Hepatocyte (in vitro differentiated cells): ENCODE measurements around the gene ALK. TPM values are rescaled to one million over a fixed set of nuclear protein-coding genes. Genes with fewer than 3 reads are reported as not detected.

Source experiments
- DNase-seq: peaks from one replicate; pipeline ENCODE4 v3.0.0-alpha.2; 2016; ENCODE audit warnings: low spot score
- H2AFZ ChIP-seq: fragments of 200-600 bp; sonication (generic); 2 replicates; pipeline ENCODE4 v1.6.0; 2016; ENCODE audit warnings: antibody characterized with exemption, mild to moderate bottlenecking
- H3K27ac ChIP-seq: fragments of 200-600 bp; sonication (generic); 2 replicates; pipeline ENCODE4 v1.5.1; 2016; ENCODE audit warnings: mild to moderate bottlenecking
- H3K27me3 ChIP-seq: fragments of 200-600 bp; sonication (generic); 2 replicates; pipeline ENCODE4 v1.6.1; 2016
- H3K36me3 ChIP-seq: fragments of 200-600 bp; sonication (generic); replicated peaks from 2 replicates; pipeline ENCODE4 v1.5.1; 2016; ENCODE audit warnings: low read depth; ENCODE audit not compliant: insufficient read depth
- H3K4me1 ChIP-seq: fragments of 200-600 bp; sonication (generic); 2 replicates; pipeline ENCODE4 v1.5.1; 2016; ENCODE audit warnings: mild to moderate bottlenecking, moderate library complexity; ENCODE audit not compliant: insufficient read depth
- H3K4me2 ChIP-seq: fragments of 200-600 bp; sonication (generic); 2 replicates; pipeline ENCODE4 v1.6.0; 2016
- H3K4me3 ChIP-seq: fragments of 200-600 bp; sonication (generic); 2 replicates; pipeline ENCODE4 v1.5.1; 2016; ENCODE audit warnings: mild to moderate bottlenecking
- H3K79me2 ChIP-seq: fragments of 200-600 bp; sonication (generic); 2 replicates; pipeline ENCODE4 v1.6.0; 2017; ENCODE audit warnings: mild to moderate bottlenecking
- H3K9me2 ChIP-seq: fragments of 200-600 bp; sonication (generic); replicated peaks from 2 replicates; pipeline ENCODE4 v1.6.0; 2017; ENCODE audit warnings: mild to moderate bottlenecking; ENCODE audit not compliant: insufficient read depth
- H3K9me3 ChIP-seq: fragments of 200-600 bp; sonication (generic); 2 replicates; pipeline ENCODE4 v1.5.1; 2016; ENCODE audit warnings: low read depth, mild to moderate bottlenecking
- H4K20me1 ChIP-seq: fragments of 200-600 bp; sonication (generic); 2 replicates; pipeline ENCODE4 v1.6.0; 2016; ENCODE audit warnings: mild to moderate bottlenecking; ENCODE audit not compliant: insufficient read depth, poor library complexity, severe bottlenecking
- EZH2 ChIP-seq: fragments of 200-600 bp; sonication (generic); IDR thresholded peaks from 2 replicates; pipeline ENCODE4 v1.6.1; 2016; ENCODE audit warnings: antibody characterized with exemption, mild to moderate bottlenecking, borderline replicate concordance
- EZH2phosphoT487 ChIP-seq: fragments of 200-600 bp; sonication (generic); IDR thresholded peaks from one replicate; pipeline ENCODE4 v1.6.1; 2018; ENCODE audit warnings: antibody characterized with exemption, mild to moderate bottlenecking, low read depth, moderate library complexity; ENCODE audit not compliant: unreplicated experiment, severe bottlenecking
- WGBS: methylation state at CpG from one replicate; pipeline ENCODE4 v1.1.6; 2016; ENCODE audit warnings: low lambda C conversion rate; ENCODE audit errors: missing lambda C conversion rate; 5-methylcytosine and 5-hydroxymethylcytosine counted together
- polyA plus RNA-seq: library from polyadenylated mRNA; unstranded; fragments of >200 nt; fragmentation: Nextera tagmentation; extraction: Ambion mirVana; gene quantifications from 2 replicates; pipeline ENCODE4 v1.2.1, GENCODE V29; 2016
- total RNA-seq: library from RNA; depleted of rRNA; stranded (reverse); fragments of >200 nt; gene quantifications from 2 replicates; pipeline ENCODE4 v1.2.3, GENCODE V29; 2014
- TF ChIP-seq, protein P1 (sequence below): fragments of 200-600 bp; sonication (generic); IDR thresholded peaks from 2 replicates; pipeline ENCODE4 v1.5.1; 2016; ENCODE audit warnings: antibody characterized with exemption, mild to moderate bottlenecking; ENCODE audit not compliant: poor library complexity

The ALK gene
- total and polyA plus RNA-seq, 2 experiments from 2014 or later = 0.16 to 0.27 TPM

DNA sequence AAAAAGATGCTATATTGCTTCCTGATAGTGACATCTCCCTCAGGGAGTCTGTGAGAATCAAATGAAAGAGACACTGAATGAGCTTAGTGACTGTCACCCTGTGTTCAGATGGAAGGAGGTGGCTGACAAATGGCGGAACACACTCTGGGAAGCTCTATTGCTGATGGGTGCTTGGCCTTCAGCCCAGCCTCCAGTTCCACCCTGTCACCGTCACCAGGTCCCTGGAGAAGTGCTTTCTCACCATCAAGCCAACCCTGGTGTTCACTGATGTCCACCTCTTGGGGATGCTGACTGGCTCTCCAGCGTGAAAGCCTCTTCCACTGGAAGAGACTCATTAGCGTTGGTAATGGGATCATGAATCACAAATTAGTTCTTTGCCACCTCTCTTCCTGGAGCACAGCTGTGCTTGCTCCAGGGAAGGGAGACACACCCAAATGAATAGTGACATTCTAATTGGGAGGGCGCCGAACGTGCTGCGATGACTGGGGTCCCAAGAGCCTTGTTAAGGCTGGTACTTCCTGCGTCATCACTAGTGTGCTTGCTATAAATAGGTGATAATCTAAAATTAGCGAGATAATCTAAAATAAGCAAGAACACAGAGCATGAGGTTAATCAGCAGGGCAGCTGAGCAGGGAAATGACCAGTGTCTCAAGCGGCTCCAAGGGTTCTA, 652.2 kb downstream of the ALK start:
- Histone ChIP-seq H2AFZ (no peak overlapping the region), H3K4me2 (no peak overlapping the region), H3K9me3 (no peaks in the 10 kb centered on the region), H3K27me3 (no peaks in the 10 kb centered on the region), H3K9me2 (no peaks in the 10 kb centered on the region), H3K36me3 (no peaks in the 10 kb centered on the region), H3K4me3 (no peak overlapping the region), H4K20me1 (no peaks in the 10 kb centered on the region), H3K4me1 (peaks cover 20% of the 10 kb centered on the region), H3K27ac (no peak overlapping the region), H3K79me2 (no peaks in the 10 kb centered on the region)
- WGBS = 91% methylated on average over 11 of the region's 11 CpGs
- TF ChIP-seq EZH2 = no peak
- DNase-seq = no peak

GRCh38 chr2:29267720-29268119, 653.7 kb downstream of the ALK start:
- Histone ChIP-seq H2AFZ (no peak overlapping the region), H3K4me2 (no peak overlapping the region), H3K27me3 (no peaks in the 10 kb centered on the region), H3K9me2 (no peaks in the 10 kb centered on the region), H3K36me3 (no peaks in the 10 kb centered on the region), H3K79me2 (no peaks in the 10 kb centered on the region), H3K27ac (no peak overlapping the region), H3K4me1 (peaks cover 9% of the 10 kb centered on the region), H3K9me3 (no peaks in the 10 kb centered on the region), H4K20me1 (no peaks in the 10 kb centered on the region), H3K4me3 (no peak overlapping the region)
- 43% methylated on average over 2 of the region's 2 CpGs for WGBS
- no peak for DNase-seq
- TF ChIP-seq EZH2phosphoT487 (no peak), EZH2 (no peak)
- TF ChIP-seq, protein P1, sequence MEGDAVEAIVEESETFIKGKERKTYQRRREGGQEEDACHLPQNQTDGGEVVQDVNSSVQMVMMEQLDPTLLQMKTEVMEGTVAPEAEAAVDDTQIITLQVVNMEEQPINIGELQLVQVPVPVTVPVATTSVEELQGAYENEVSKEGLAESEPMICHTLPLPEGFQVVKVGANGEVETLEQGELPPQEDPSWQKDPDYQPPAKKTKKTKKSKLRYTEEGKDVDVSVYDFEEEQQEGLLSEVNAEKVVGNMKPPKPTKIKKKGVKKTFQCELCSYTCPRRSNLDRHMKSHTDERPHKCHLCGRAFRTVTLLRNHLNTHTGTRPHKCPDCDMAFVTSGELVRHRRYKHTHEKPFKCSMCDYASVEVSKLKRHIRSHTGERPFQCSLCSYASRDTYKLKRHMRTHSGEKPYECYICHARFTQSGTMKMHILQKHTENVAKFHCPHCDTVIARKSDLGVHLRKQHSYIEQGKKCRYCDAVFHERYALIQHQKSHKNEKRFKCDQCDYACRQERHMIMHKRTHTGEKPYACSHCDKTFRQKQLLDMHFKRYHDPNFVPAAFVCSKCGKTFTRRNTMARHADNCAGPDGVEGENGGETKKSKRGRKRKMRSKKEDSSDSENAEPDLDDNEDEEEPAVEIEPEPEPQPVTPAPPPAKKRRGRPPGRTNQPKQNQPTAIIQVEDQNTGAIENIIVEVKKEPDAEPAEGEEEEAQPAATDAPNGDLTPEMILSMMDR = no peak

DNA sequence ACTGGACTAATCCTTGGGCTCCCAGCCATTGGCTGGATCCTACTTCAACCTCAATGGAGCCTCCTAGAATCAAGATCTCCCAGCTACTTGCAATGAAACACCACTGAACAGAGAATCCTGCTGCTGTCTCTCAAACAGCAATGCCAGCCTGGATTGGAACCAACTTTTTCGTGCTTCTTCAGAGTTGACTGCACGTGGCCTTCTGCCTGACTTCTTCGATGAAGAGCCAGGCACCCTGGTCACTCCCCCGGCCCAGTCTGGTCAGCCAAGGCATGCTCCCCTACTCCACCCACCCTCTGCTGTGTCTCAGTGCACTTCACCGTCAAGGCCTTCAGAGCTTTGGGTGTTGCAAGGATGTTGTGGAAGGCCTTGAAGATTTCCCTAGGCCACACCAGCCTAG, 657.5 kb downstream of the ALK start:
- no peak overlapping the region for H2AFZ ChIP-seq
- TF ChIP-seq, protein P1 = no peak
- TF ChIP-seq EZH2phosphoT487 = no peak
- TF ChIP-seq EZH2 = no peak
- DNase-seq = no peak
- no peaks in the 10 kb centered on the region for H3K9me2 ChIP-seq
- no peak overlapping the region for H3K4me3 ChIP-seq
- H3K27ac ChIP-seq = no peak overlapping the region
- WGBS = 98% methylated on average over 5 of the region's 5 CpGs
- no peak overlapping the region for H3K4me2 ChIP-seq
- H3K36me3 ChIP-seq = no peaks in the 10 kb centered on the region
- H3K9me3 ChIP-seq = no peaks in the 10 kb centered on the region
- H3K79me2 ChIP-seq = no peaks in the 10 kb centered on the region
- no peaks in the 10 kb centered on the region for H3K4me1 ChIP-seq
- H3K27me3 ChIP-seq = no peaks in the 10 kb centered on the region
- H4K20me1 ChIP-seq = no peaks in the 10 kb centered on the region

DNA sequence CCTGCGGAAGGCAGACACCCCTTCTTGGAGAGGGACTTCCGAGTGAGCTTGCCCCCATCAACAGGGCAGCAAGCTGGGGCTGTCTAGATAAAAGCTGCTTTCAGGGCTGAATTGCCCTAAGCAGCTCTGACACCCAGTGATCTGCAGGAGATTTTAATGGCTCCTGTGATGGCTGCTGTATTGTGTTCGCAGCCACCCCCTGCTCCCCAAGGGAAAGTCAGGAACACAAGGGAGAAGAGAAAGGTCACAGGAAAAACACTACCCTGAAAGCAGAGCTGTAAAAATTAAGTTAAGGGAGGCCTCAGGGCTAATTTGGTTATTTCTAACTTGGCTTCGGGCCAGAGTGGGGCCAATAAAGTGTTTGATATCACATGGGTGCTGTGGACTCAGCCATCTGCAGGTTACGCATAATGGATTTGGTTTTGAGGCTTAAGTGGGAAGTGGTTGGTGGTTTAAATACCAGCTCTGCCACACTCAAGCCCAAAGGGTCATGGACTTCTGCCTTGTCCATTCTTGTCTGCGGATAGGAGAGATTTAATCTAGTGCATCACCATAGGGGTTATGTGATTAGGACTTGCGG, 658.6 kb downstream of the ALK start:
- H3K9me3 ChIP-seq = no peaks in the 10 kb centered on the region
- H3K27ac ChIP-seq = no peak overlapping the region
- TF ChIP-seq EZH2phosphoT487 (no peak), EZH2 (no peak)
- TF ChIP-seq, protein P1 = no peak
- no peaks in the 10 kb centered on the region for H4K20me1 ChIP-seq
- no peaks in the 10 kb centered on the region for H3K79me2 ChIP-seq
- DNase-seq = no peak
- WGBS = 75% methylated on average over 7 of the region's 7 CpGs
- no peaks in the 10 kb centered on the region for H3K9me2 ChIP-seq
- H2AFZ ChIP-seq = no peak overlapping the region
- no peaks in the 10 kb centered on the region for H3K4me1 ChIP-seq
- H3K27me3 ChIP-seq = no peaks in the 10 kb centered on the region
- no peaks in the 10 kb centered on the region for H3K36me3 ChIP-seq
- H3K4me2 ChIP-seq = no peak overlapping the region
- H3K4me3 ChIP-seq = no peak overlapping the region
